Endothelial cell of umbilical vein (primary cell): ENCODE data around the gene PLCXD3. TPM values are rescaled to one million over a fixed set of nuclear protein-coding genes. Genes with fewer than 3 reads are reported as not detected.

Experiments used
- BruUV-seq: library from RNA; stranded (reverse); fragments of 400-500 nt; replicated peaks from 2 replicates; lab custom pipeline; 2021; lab: Mats Ljungman, UMichigan
- CTCF ChIA-PET: fragments of 300-600, 350-600 bp; sonication (Branson Sonifier 250); formaldehyde crosslinking; loops from one replicate; lab custom pipeline; 2021; ENCODE audit warnings: antibody characterized with exemption, inconsistent platforms; lab: Charles Lee
- POLR2A ChIA-PET: fragments of 300-600, 350-600 bp; sonication (Branson Sonifier 250); formaldehyde crosslinking; loops from one replicate; lab custom pipeline; 2021; ENCODE audit warnings: antibody characterized with exemption, inconsistent platforms; lab: Charles Lee
- DNase-seq: peaks from one replicate; pipeline ENCODE4 v3.0.0-alpha.2; 2011; ENCODE audit warnings: low read depth, low spot score
- FAIRE-seq: peaks from 2 replicates; lab custom pipeline; 2011; peaks lifted over from hg19 to GRCh38; lab: Jason Lieb, UNC
- H2AFZ ChIP-seq: 2 replicates; pipeline ENCODE4 v1.6.0; 2012; ENCODE audit warnings: low read depth, low read length, control low read depth, inconsistent platforms
- H3K27ac ChIP-seq: 2 replicates; pipeline ENCODE4 v1.5.1; 2011; ENCODE audit warnings: low read depth, mild to moderate bottlenecking, control low read depth, low read length, moderate library complexity; ENCODE audit not compliant: insufficient read depth
- H3K27me3 ChIP-seq, 2 experiments: 2 replicates each; pipeline versions ENCODE4 v1.6.0 to v1.6.1; 2011; ENCODE audit warnings: low read length in 2 of 2, mixed read lengths in 1 of 2; ENCODE audit not compliant: control insufficient read depth in 2 of 2, insufficient read depth in 2 of 2
- H3K36me3 ChIP-seq, 2 experiments: 2 replicates in 1 of 2; 3 replicates in 1 of 2; pipeline ENCODE4 v1.5.1; 2011; ENCODE audit warnings: low read length in 2 of 2, mild to moderate bottlenecking in 1 of 2, moderate library complexity in 1 of 2; ENCODE audit not compliant: control insufficient read depth in 2 of 2, insufficient read depth in 2 of 2; ENCODE audit errors: extremely low read depth in 1 of 2
- H3K4me1 ChIP-seq: 3 replicates; pipeline ENCODE4 v1.5.1; 2011; ENCODE audit warnings: mild to moderate bottlenecking, low read length; ENCODE audit not compliant: control insufficient read depth, insufficient read depth; ENCODE audit errors: extremely low read depth
- H3K4me2 ChIP-seq: 2 replicates; pipeline ENCODE4 v1.6.1; 2011; ENCODE audit warnings: low read length, control low read depth, mixed read lengths; ENCODE audit not compliant: insufficient read depth
- H3K4me3 ChIP-seq, 3 experiments: fragments of 200-600 bp in 1 of 3; sonication (generic), shearing (Covaris generic) in 1 of 3; replicated peaks in 1 of 3; 2 replicates each; pipeline ENCODE4 v1.5.1; 2011 to 2016; ENCODE audit warnings: control low read depth in 3 of 3, low read length in 3 of 3, mild to moderate bottlenecking in 2 of 3, inconsistent platforms in 1 of 3, low read depth in 1 of 3, moderate library complexity in 1 of 3; ENCODE audit not compliant: insufficient read depth in 1 of 3
- H3K79me2 ChIP-seq: 2 replicates; pipeline ENCODE4 v1.6.0; 2012; ENCODE audit warnings: low read length, inconsistent platforms; ENCODE audit not compliant: control insufficient read depth, insufficient read depth
- H3K9ac ChIP-seq: replicated peaks from 2 replicates; pipeline ENCODE3; 2011; ENCODE audit warnings: low read length, control low read depth; ENCODE audit not compliant: insufficient read depth; ENCODE audit errors: extremely low read depth
- H3K9me1 ChIP-seq: replicated peaks from 3 replicates; pipeline ENCODE4 v1.6.0; 2011; ENCODE audit warnings: mild to moderate bottlenecking, low read length; ENCODE audit not compliant: control insufficient read depth, insufficient read depth; ENCODE audit errors: extremely low read depth
- H3K9me3 ChIP-seq: replicated peaks from 2 replicates; pipeline ENCODE4 v1.5.1; 2012; ENCODE audit warnings: low read length, inconsistent platforms; ENCODE audit not compliant: control insufficient read depth, insufficient read depth
- H4K20me1 ChIP-seq: replicated peaks from 2 replicates; pipeline ENCODE3; 2011; ENCODE audit warnings: mild to moderate bottlenecking, low read length; ENCODE audit not compliant: control insufficient read depth, insufficient read depth; ENCODE audit errors: extremely low read depth
- EZH2 ChIP-seq: IDR thresholded peaks from 2 replicates; pipeline ENCODE4 v1.6.1; 2012; ENCODE audit warnings: borderline replicate concordance, low read depth, mild to moderate bottlenecking, moderate library complexity, low read length, inconsistent platforms; ENCODE audit not compliant: severe bottlenecking
- FOS ChIP-seq: IDR thresholded peaks from 2 replicates; pipeline ENCODE4 v1.6.1; 2011; ENCODE audit warnings: mild to moderate bottlenecking, low read length, moderate library complexity, borderline replicate concordance; ENCODE audit not compliant: insufficient read depth
- GATA2 ChIP-seq: IDR thresholded peaks from 2 replicates; pipeline ENCODE4 v1.7.0; 2011; ENCODE audit warnings: low read depth, mild to moderate bottlenecking, moderate library complexity, mixed read lengths, low read length; ENCODE audit not compliant: insufficient read length, insufficient read depth
- JUN ChIP-seq: IDR thresholded peaks from 2 replicates; pipeline ENCODE4 v1.6.1; 2011; ENCODE audit warnings: borderline replicate concordance, low read depth; ENCODE audit not compliant: insufficient read length, insufficient read depth
- MYC ChIP-seq: IDR thresholded peaks from one replicate; pipeline ENCODE4 v1.6.1; 2011; ENCODE audit warnings: mild to moderate bottlenecking, low read depth, low read length
- POLR2A ChIP-seq: IDR thresholded peaks from 2 replicates; pipeline ENCODE4 v1.6.1; 2012; ENCODE audit warnings: low read depth, mild to moderate bottlenecking, control low read depth, low read length
- POLR2AphosphoS5 ChIP-seq: IDR thresholded peaks from 2 replicates; pipeline ENCODE4 v1.6.1; 2012; ENCODE audit warnings: low read depth, mild to moderate bottlenecking, control low read depth, low read length, moderate library complexity; ENCODE audit not compliant: insufficient read depth
- dilution Hi-C: fragments of 300-500 bp; cut with MboI; formaldehyde crosslinking; loops from one replicate; pipeline ENCODE4 v1.15.0; 2019; ENCODE audit warnings: low sequenced_read_pairs; ENCODE audit not compliant: extremely low pct_ligation_motif_present
- intact Hi-C: fragments of 100-400 bp; cut with micrococcal nuclease; formaldehyde crosslinking; loops from one replicate; pipeline ENCODE4 v1.10.0; 2022
- polyA plus RNA-seq, 4 experiments: library from polyadenylated mRNA; depleted of rRNA in 3 of 4; stranded (reverse) in 3 of 4; unstranded in 1 of 4; fragments of >200 nt; gene quantifications; 2 replicates each; pipeline versions ENCODE4 v1.2.1 to v1.2.3, GENCODE V29; 2011 to 2012; ENCODE audit warnings: missing spikeins in 1 of 4
- total RNA-seq: library from RNA; stranded (reverse); gene quantifications from 2 replicates; pipeline ENCODE4 v1.2.3, GENCODE V29; 2021
- TF ChIP-seq, protein P1 (sequence below): IDR thresholded peaks from 2 replicates; pipeline ENCODE4 v1.6.1; 2011; ENCODE audit not compliant: insufficient read depth, insufficient read length
- TF ChIP-seq, protein P2 (sequence below), 2 donors: IDR thresholded peaks; 1 replicate in 1 of 2; 2 replicates in 1 of 2; pipeline ENCODE4 v1.5.1; 2011; ENCODE audit warnings: low read length in 2 of 2, mild to moderate bottlenecking in 2 of 2, moderate library complexity in 2 of 2, control low read depth in 1 of 2, inconsistent platforms in 1 of 2, low read depth in 1 of 2; ENCODE audit not compliant: insufficient read depth in 1 of 2; ENCODE audit errors: extremely low read depth in 1 of 2

PLCXD3 gene
- total and polyA plus RNA-seq, 2 donors (not counting 3 experiments of a cell fraction or from before 2014, with no cell fraction given), result not detected

DNA sequence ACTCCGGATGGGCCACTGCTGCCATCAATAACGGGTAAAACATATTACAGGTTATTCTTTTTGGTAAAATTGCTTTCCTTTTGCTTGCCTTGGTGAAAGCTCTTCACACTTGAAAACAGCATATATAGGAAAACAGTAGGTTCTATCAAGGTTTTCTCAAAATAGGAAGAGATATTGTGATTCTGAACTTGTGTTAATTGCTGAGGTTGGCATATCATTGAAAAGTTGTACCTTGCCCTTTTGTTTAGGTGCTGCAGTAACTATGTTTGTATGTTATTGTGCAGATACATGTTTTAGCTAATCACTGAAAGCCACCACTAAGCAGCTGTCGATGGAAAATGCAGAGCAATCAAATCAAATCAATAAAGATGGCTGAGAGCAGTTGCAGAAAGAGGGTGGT lies 219.1 kb downstream of the PLCXD3 start:
- Histone ChIP-seq H3K36me3 (no peaks in the 10 kb centered on the region), H3K27me3 (no peaks in the 10 kb centered on the region), H2AFZ (no peak overlapping the region), H4K20me1 (no peaks in the 10 kb centered on the region), H3K9me1 (no peaks in the 10 kb centered on the region), H3K79me2 (no peaks in the 10 kb centered on the region), H3K9ac (no peak overlapping the region), H3K4me2 (no peak overlapping the region), H3K27ac (no peak overlapping the region), H3K4me1 (no peaks in the 10 kb centered on the region), H3K9me3 (no peaks in the 10 kb centered on the region), H3K4me3 (no peak overlapping the region)
- TF ChIP-seq POLR2AphosphoS5, result no peak
- TF ChIP-seq EZH2, result no peak
- TF ChIP-seq POLR2A, result no peak
- no peak for TF ChIP-seq JUN
- TF ChIP-seq, protein P1, sequence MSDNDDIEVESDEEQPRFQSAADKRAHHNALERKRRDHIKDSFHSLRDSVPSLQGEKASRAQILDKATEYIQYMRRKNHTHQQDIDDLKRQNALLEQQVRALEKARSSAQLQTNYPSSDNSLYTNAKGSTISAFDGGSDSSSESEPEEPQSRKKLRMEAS, result no peak
- no peak for TF ChIP-seq GATA2
- TF ChIP-seq MYC, result no peak
- no peak for TF ChIP-seq FOS
- TF ChIP-seq, protein P2, sequence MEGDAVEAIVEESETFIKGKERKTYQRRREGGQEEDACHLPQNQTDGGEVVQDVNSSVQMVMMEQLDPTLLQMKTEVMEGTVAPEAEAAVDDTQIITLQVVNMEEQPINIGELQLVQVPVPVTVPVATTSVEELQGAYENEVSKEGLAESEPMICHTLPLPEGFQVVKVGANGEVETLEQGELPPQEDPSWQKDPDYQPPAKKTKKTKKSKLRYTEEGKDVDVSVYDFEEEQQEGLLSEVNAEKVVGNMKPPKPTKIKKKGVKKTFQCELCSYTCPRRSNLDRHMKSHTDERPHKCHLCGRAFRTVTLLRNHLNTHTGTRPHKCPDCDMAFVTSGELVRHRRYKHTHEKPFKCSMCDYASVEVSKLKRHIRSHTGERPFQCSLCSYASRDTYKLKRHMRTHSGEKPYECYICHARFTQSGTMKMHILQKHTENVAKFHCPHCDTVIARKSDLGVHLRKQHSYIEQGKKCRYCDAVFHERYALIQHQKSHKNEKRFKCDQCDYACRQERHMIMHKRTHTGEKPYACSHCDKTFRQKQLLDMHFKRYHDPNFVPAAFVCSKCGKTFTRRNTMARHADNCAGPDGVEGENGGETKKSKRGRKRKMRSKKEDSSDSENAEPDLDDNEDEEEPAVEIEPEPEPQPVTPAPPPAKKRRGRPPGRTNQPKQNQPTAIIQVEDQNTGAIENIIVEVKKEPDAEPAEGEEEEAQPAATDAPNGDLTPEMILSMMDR (IDR thresholded peaks at IDR 0.05; ENCODE audit: extremely low read depth in 1 of 2, insufficient read depth in 1 of 2, low read depth in 1 of 2, low read length in 2 of 2), result no peak
- intact Hi-C loops (no loop called here), dilution Hi-C loops (no loop called here)
- DNase-seq, result no peak
- no peak for FAIRE-seq
- ChIA-PET POLR2A (no interaction called here), CTCF (no interaction called here)
- no TSS peak for BruUV-seq
